ENCODE measurements around the gene EPHB1. TPM values are rescaled to one million over a fixed set of nuclear protein-coding genes. Genes with fewer than 3 reads are reported as not detected.

Gene EPHB1
- total RNA-seq, 2 donors from 2014 or later = 1.9 to 3.2 TPM

DNA sequence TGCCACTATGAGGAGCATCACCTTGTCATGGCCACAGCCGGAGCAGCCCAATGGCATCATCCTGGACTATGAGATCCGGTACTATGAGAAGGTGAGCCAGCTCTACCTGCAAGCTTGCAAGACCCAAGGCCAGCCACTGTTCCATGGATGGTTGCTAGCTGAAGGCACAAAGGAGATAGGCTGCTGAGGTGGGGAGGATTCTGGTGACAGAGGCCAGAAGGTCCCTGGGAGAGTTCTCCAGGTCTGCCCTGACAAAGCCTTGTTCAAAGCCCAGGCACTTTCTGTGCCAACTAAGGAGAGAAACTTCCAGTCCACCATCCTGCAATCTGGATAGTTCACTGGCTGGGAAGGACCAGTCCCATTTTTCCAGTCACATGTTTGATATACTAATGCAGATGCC is 359.1 kb downstream of the EPHB1 start:
- no peaks in the 10 kb centered on the region for H3K27me3 ChIP-seq
- H3K9me3 ChIP-seq = no peaks in the 10 kb centered on the region
- TF ChIP-seq, protein P1, sequence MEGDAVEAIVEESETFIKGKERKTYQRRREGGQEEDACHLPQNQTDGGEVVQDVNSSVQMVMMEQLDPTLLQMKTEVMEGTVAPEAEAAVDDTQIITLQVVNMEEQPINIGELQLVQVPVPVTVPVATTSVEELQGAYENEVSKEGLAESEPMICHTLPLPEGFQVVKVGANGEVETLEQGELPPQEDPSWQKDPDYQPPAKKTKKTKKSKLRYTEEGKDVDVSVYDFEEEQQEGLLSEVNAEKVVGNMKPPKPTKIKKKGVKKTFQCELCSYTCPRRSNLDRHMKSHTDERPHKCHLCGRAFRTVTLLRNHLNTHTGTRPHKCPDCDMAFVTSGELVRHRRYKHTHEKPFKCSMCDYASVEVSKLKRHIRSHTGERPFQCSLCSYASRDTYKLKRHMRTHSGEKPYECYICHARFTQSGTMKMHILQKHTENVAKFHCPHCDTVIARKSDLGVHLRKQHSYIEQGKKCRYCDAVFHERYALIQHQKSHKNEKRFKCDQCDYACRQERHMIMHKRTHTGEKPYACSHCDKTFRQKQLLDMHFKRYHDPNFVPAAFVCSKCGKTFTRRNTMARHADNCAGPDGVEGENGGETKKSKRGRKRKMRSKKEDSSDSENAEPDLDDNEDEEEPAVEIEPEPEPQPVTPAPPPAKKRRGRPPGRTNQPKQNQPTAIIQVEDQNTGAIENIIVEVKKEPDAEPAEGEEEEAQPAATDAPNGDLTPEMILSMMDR (IDR thresholded peaks at IDR 0.05) = no peak
- H3K27ac ChIP-seq = no peak overlapping the region
- H3K36me3 ChIP-seq = no peaks in the 10 kb centered on the region
- H3K4me1 ChIP-seq = no peaks in the 10 kb centered on the region
- H3K4me3 ChIP-seq = no peak overlapping the region
- DNase-seq (ENCODE audit: low spot score) = no peak

DNA sequence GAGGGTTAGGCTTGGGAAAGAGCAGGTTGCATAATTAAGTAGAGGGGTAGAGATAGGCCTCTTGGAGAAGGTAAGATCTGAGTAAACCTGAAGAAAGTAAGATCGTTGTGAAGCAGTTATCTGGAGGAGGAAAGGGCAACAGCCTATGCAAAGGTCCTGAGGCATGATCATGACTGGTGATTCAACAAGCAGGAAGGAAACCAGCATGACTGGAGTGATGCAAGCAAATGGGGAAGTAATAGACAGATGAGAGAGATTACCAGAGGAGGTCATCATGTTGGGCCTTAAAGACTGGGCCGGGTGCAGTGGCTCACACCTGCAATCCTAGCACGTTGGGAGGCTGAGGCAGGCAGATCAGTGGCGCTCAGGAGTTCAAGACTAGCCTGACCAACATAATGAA is 360.2 kb downstream of the EPHB1 start:
- H3K27me3 ChIP-seq = no peaks in the 10 kb centered on the region
- TF ChIP-seq, protein P1 (IDR thresholded peaks at IDR 0.05) = no peak
- no peaks in the 10 kb centered on the region for H3K4me1 ChIP-seq
- H3K27ac ChIP-seq = no peak overlapping the region
- no peaks in the 10 kb centered on the region for H3K9me3 ChIP-seq
- no peak for DNase-seq (ENCODE audit: low spot score)
- H3K4me3 ChIP-seq = no peak overlapping the region
- H3K36me3 ChIP-seq = no peaks in the 10 kb centered on the region

GRCh38 chr3:135155791-135156190 is 360.7 kb downstream of the EPHB1 start:
- Histone ChIP-seq H3K9me3 (no peaks in the 10 kb centered on the region), H3K27me3 (no peaks in the 10 kb centered on the region), H3K4me3 (no peak overlapping the region), H3K4me1 (no peaks in the 10 kb centered on the region), H3K27ac (no peak overlapping the region), H3K36me3 (no peaks in the 10 kb centered on the region)
- TF ChIP-seq, protein P1 (IDR thresholded peaks at IDR 0.05) = no peak
- DNase-seq (ENCODE audit: low spot score) = no peak

DNA sequence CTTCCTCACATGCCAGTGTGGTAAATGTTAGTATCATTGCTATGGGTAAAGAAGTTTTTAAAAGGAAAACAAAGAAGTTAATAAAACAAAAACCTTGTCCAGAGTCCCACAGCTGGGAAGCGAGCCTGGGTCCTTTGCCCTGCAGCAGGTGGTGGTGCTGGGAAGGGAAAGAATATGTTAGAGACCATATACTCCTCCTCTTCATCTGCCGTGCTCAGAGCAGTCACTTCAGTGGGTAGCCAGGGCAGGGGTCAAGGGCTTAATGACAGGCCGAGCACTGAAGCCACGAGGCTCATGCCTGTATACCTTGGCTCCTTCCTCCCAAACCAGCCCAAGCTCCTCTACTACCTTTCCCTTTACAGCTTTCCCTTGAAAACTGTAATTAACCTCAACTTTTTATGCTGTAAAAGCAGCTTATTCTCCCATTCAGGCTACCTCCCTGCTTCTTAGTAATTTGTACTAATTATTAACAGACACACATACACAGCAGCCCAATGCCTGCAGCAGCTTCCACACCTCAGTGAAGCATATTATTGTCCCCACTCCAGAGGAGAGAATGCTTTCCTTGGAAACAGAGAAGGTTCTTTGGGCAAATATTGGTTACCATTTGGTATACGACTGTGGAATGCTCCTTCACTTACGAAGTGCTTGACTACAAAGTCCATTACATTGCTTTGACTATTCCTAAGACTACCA is 362.1 kb downstream of the EPHB1 start:
- TF ChIP-seq, protein P1 (IDR thresholded peaks at IDR 0.05) = no peak
- H3K36me3 ChIP-seq = no peaks in the 10 kb centered on the region
- no peaks in the 10 kb centered on the region for H3K27me3 ChIP-seq
- DNase-seq (ENCODE audit: low spot score) = no peak
- H3K27ac ChIP-seq = no peak overlapping the region
- no peaks in the 10 kb centered on the region for H3K4me1 ChIP-seq
- no peaks in the 10 kb centered on the region for H3K9me3 ChIP-seq
- no peak overlapping the region for H3K4me3 ChIP-seq

DNA sequence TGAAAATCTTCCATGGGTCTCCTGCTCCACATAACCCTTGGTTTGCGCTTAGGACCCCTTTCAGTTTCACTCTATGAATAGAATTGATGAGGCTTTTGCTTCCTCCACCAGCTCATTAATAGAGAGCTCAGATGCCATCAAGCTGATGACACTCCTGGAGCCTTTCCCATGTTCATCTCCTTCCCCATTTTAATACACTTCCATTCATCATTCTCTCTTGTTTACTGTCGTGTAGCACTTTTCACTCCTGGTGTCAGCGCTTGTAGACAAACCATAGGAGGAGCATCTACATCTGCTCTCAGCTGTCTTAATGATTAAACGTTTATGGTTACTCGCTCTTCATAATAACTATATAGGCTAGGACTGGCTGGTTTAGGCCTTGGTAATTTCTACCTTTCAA is 363.5 kb downstream of the EPHB1 start:
- TF ChIP-seq, protein P1 (IDR thresholded peaks at IDR 0.05) = no peak
- no peaks in the 10 kb centered on the region for H3K9me3 ChIP-seq
- H3K27me3 ChIP-seq = no peaks in the 10 kb centered on the region
- H3K36me3 ChIP-seq = no peaks in the 10 kb centered on the region
- no peaks in the 10 kb centered on the region for H3K4me1 ChIP-seq
- H3K27ac ChIP-seq = no peak overlapping the region
- no peak for DNase-seq (ENCODE audit: low spot score)
- H3K4me3 ChIP-seq = no peak overlapping the region

DNA sequence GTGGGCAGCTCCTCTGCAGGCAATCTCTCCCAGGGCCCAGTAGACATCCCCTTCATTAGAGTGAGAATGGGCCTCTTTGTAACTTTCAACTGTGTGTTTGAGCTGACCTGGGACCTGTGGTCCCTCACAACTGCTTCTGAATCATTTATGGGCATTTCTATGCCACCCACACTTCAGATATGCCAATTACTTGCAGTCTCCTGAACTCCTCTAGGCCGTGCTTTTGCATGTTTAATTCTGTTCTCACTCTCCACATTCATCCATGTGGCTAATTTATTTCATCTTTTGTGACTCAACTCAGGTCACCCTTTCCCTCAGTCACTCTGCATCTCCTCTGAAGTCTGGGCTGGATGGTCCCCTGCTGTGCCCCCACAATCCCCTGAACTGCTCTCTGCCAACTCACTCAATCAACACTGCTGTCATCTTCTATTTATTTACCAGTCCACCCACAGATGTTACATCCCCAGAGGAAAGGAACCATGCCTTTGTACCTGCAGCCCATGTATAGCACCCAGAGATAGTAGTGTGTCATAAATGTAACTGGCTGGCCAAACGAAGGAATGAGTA is 364.7 kb downstream of the EPHB1 start:
- TF ChIP-seq, protein P1 (IDR thresholded peaks at IDR 0.05) = no peak
- no peaks in the 10 kb centered on the region for H3K36me3 ChIP-seq
- no peak overlapping the region for H3K27ac ChIP-seq
- no peak for DNase-seq (ENCODE audit: low spot score)
- no peaks in the 10 kb centered on the region for H3K4me1 ChIP-seq
- no peaks in the 10 kb centered on the region for H3K9me3 ChIP-seq
- H3K4me3 ChIP-seq = no peak overlapping the region
- H3K27me3 ChIP-seq = no peaks in the 10 kb centered on the region

All from right atrium auricular region (tissue), 2 donors.